Measurements from ENCODE around the gene ISYNA1. TPM values are rescaled to one million over a fixed set of nuclear protein-coding genes. Genes with fewer than 3 reads are reported as not detected.

ISYNA1 gene
- total and polyA plus RNA-seq, 2 donors (not counting 3 experiments of a cell fraction or from before 2014, with no cell fraction given): 69.0 to 70.2 TPM

DNA sequence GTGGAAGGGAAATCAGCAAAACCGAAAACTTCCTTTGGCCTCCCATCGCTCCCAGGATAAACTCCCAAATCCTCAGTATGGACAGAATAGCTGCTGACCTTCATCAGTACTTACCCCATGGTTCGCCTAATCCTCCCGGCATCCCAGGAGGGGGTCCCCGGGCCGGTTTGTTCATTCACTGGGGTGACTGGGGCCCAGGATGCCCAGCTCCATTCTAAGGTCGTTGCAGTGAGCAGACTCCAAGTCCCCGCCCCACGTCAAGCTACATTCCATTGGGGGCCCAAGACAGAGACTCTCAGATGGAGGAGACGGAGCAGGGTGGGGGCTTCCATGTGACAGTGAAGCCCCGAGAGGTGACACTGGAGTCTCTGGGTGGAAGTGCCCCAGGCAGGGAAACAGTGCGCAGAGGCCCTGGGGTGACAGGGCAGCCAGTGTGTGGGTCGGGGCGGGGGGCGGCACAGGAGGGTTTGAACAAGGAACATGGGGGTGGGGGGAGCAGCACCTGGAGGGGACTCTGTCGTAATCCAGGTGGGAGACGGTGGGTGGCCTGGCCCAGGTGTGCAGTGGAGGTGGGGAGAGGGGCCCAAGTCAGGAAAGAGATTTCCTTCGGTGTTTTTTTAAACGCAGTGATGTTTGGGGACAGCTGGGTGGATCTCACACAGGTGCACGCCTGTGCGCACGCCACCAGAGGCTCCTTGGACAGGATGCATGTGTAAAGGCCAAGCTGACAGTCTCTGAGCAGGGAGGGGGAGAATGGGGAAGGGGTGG lies 13.6 kb downstream of the ISYNA1 start:
- H3K27me3 ChIP-seq (ENCODE audit: control insufficient read depth in 2 of 2, insufficient read depth in 2 of 2, low read length in 2 of 2): no peaks in the 10 kb centered on the region
- no peaks in the 10 kb centered on the region for H3K9me1 ChIP-seq (replicated peaks; ENCODE audit: control insufficient read depth, extremely low read depth, insufficient read depth, low read length)
- no TSS peak for BruUV-seq (replicated peaks)
- dilution Hi-C loops (cut with MboI; ENCODE audit: extremely low pct_ligation_motif_present, low sequenced_read_pairs) (no loop called here), intact Hi-C loops (cut with micrococcal nuclease) (no loop called here)
- H3K9ac ChIP-seq (replicated peaks; ENCODE audit: extremely low read depth, insufficient read depth, low read length): no peak overlapping the region
- H3K27ac ChIP-seq (ENCODE audit: insufficient read depth, low read depth, low read length): no peak overlapping the region
- H3K79me2 ChIP-seq (ENCODE audit: control insufficient read depth, insufficient read depth, low read length): peaks cover 72% of the 10 kb centered on the region
- ChIA-PET CTCF (interaction anchor here (0.7 kb wide), 1 partner anchor 38 kb away, joined by 3 read pairs; the partner anchor contains the start of gene GDF15), POLR2A (no interaction called here)
- H3K4me2 ChIP-seq (ENCODE audit: insufficient read depth, low read length): no peak overlapping the region
- H3K36me3 ChIP-seq (ENCODE audit: control insufficient read depth in 2 of 2, extremely low read depth in 1 of 2, insufficient read depth in 2 of 2, low read length in 2 of 2): peaks cover 0 to 2% of the 10 kb centered on the region in 2 experiments
- no peak overlapping the region for H3K4me3 ChIP-seq (replicated peaks in 1 of 3; ENCODE audit: insufficient read depth in 1 of 3, low read depth in 1 of 3, low read length in 3 of 3)
- no peaks in the 10 kb centered on the region for H3K9me3 ChIP-seq (replicated peaks; ENCODE audit: control insufficient read depth, insufficient read depth, low read length)
- TF ChIP-seq EZH2 (IDR thresholded peaks at IDR 0.05; ENCODE audit: borderline replicate concordance, low read depth, low read length, severe bottlenecking): no peak
- no peak for TF ChIP-seq MYC (IDR thresholded peaks at IDR 0.05; ENCODE audit: low read depth, low read length)
- TF ChIP-seq FOS (IDR thresholded peaks at IDR 0.05; ENCODE audit: borderline replicate concordance, insufficient read depth, low read length): no peak
- TF ChIP-seq JUN (IDR thresholded peaks at IDR 0.05; ENCODE audit: borderline replicate concordance, insufficient read depth, insufficient read length, low read depth): no peak
- no peak for TF ChIP-seq GATA2 (IDR thresholded peaks at IDR 0.05; ENCODE audit: insufficient read depth, insufficient read length, low read depth, low read length)
- TF ChIP-seq POLR2A (IDR thresholded peaks at IDR 0.05; ENCODE audit: low read depth, low read length): no peak
- TF ChIP-seq, protein P1, sequence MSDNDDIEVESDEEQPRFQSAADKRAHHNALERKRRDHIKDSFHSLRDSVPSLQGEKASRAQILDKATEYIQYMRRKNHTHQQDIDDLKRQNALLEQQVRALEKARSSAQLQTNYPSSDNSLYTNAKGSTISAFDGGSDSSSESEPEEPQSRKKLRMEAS (IDR thresholded peaks at IDR 0.05; ENCODE audit: insufficient read depth, insufficient read length): no peak
- TF ChIP-seq, protein P2, sequence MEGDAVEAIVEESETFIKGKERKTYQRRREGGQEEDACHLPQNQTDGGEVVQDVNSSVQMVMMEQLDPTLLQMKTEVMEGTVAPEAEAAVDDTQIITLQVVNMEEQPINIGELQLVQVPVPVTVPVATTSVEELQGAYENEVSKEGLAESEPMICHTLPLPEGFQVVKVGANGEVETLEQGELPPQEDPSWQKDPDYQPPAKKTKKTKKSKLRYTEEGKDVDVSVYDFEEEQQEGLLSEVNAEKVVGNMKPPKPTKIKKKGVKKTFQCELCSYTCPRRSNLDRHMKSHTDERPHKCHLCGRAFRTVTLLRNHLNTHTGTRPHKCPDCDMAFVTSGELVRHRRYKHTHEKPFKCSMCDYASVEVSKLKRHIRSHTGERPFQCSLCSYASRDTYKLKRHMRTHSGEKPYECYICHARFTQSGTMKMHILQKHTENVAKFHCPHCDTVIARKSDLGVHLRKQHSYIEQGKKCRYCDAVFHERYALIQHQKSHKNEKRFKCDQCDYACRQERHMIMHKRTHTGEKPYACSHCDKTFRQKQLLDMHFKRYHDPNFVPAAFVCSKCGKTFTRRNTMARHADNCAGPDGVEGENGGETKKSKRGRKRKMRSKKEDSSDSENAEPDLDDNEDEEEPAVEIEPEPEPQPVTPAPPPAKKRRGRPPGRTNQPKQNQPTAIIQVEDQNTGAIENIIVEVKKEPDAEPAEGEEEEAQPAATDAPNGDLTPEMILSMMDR (IDR thresholded peaks at IDR 0.05; ENCODE audit: extremely low read depth in 1 of 2, insufficient read depth in 1 of 2, low read depth in 1 of 2, low read length in 2 of 2): no peak
- no peaks in the 10 kb centered on the region for H4K20me1 ChIP-seq (replicated peaks; ENCODE audit: control insufficient read depth, extremely low read depth, insufficient read depth, low read length)
- DNase-seq (ENCODE audit: low read depth, low spot score) (no peak), FAIRE-seq (no peak)
- H3K4me1 ChIP-seq (ENCODE audit: control insufficient read depth, extremely low read depth, insufficient read depth, low read length): peaks cover 7% of the 10 kb centered on the region
- no peak overlapping the region for H2AFZ ChIP-seq (ENCODE audit: low read depth, low read length)
